Nephron (organoid): ENCODE measurements around the gene SNRPB.

ENCODE experiments used
- H3K27ac Mint-ChIP-seq, 3 experiments: 2 replicates each; pipeline ENCODE4 v1.8.0; 2020; ENCODE audit warnings: mixed read lengths in 3 of 3, mild to moderate bottlenecking in 2 of 3, moderate library complexity in 1 of 3
- H3K27me3 Mint-ChIP-seq: 2 replicates; pipeline ENCODE4 v1.8.0; 2021; ENCODE audit warnings: low read depth, mild to moderate bottlenecking, moderate library complexity, mixed read lengths
- H3K36me3 Mint-ChIP-seq: 2 replicates; pipeline ENCODE4 v1.8.0; 2020; ENCODE audit warnings: low read depth, mixed read lengths
- H3K4me1 Mint-ChIP-seq: 2 replicates; pipeline ENCODE4 v1.8.0; 2020; ENCODE audit warnings: mixed read lengths
- H3K4me3 Mint-ChIP-seq, 3 experiments: 2 replicates each; pipeline ENCODE4 v1.8.0; 2020; ENCODE audit warnings: mild to moderate bottlenecking in 3 of 3, mixed read lengths in 3 of 3, moderate library complexity in 2 of 3
- H3K9me3 Mint-ChIP-seq: 2 replicates; pipeline ENCODE4 v1.8.0; 2020; ENCODE audit warnings: mixed read lengths
- CTCF ChIP-seq, 3 experiments: fragments of 200-600 bp; sonication (generic); IDR thresholded peaks; one replicate each; pipeline ENCODE4 v1.5.0; 2021; ENCODE audit warnings: antibody characterized with exemption in 3 of 3; ENCODE audit not compliant: unreplicated experiment in 3 of 3

Gene SNRPB

GRCh38 chr20:2460752-2461424, 9.7 kb downstream of the SNRPB start:
- Mint-ChIP-seq H3K27ac (no peak overlapping the region), H3K36me3 (peaks cover 73% of the 10 kb centered on the region), H3K27me3 (no peaks in the 10 kb centered on the region), H3K9me3 (no peaks in the 10 kb centered on the region), H3K4me1 (no peaks in the 10 kb centered on the region), H3K4me3 (no peak overlapping the region)
- TF ChIP-seq CTCF (IDR thresholded peaks at IDR 0.05; ENCODE audit: unreplicated experiment in 3 of 3): no peak

GRCh38 chr20:2459981-2460751, 10.4 kb downstream of the SNRPB start:
- Mint-ChIP-seq H3K36me3 (peaks cover 66% of the 10 kb centered on the region), H3K9me3 (no peaks in the 10 kb centered on the region), H3K27me3 (no peaks in the 10 kb centered on the region), H3K4me3 (no peak overlapping the region), H3K4me1 (no peaks in the 10 kb centered on the region), H3K27ac (no peak overlapping the region)
- TF ChIP-seq CTCF (IDR thresholded peaks at IDR 0.05; ENCODE audit: unreplicated experiment in 3 of 3): no peak

- TF ChIP-seq CTCF (IDR thresholded peaks at IDR 0.05; ENCODE audit: unreplicated experiment in 3 of 3): no peak
- Mint-ChIP-seq H3K9me3 (no peaks in the 10 kb centered on the region), H3K27me3 (no peaks in the 10 kb centered on the region), H3K4me1 (no peaks in the 10 kb centered on the region), H3K27ac (no peak overlapping the region), H3K4me3 (no peak overlapping the region), H3K36me3 (peaks cover 55% of the 10 kb centered on the region)
These were observed 11.6 kb downstream of the SNRPB start for GRCh38 chr20:2458919-2459499.

- no peaks in the 10 kb centered on the region for H3K4me1 Mint-ChIP-seq
These were observed 14.7 kb downstream of the SNRPB start for GRCh38 chr20:2455771-2456497.

GRCh38 chr20:2453792-2454191, 16.8 kb downstream of the SNRPB start:
- H3K4me3 Mint-ChIP-seq: no peak overlapping the region
- no peaks in the 10 kb centered on the region for H3K27me3 Mint-ChIP-seq
- peaks cover 3% of the 10 kb centered on the region for H3K36me3 Mint-ChIP-seq
- TF ChIP-seq CTCF (IDR thresholded peaks at IDR 0.05; ENCODE audit: unreplicated experiment in 3 of 3): no peak
- H3K4me1 Mint-ChIP-seq: no peaks in the 10 kb centered on the region
- no peaks in the 10 kb centered on the region for H3K9me3 Mint-ChIP-seq
- H3K27ac Mint-ChIP-seq: no peak overlapping the region

More at GRCh38 chr20:2455771-2456497, 14.7 kb downstream of the SNRPB start:
- H3K4me3 Mint-ChIP-seq: no peak overlapping the region
- H3K9me3 Mint-ChIP-seq: no peaks in the 10 kb centered on the region
- no peak for TF ChIP-seq CTCF (IDR thresholded peaks at IDR 0.05; ENCODE audit: unreplicated experiment in 3 of 3)
- peaks cover 24% of the 10 kb centered on the region for H3K36me3 Mint-ChIP-seq
- H3K27me3 Mint-ChIP-seq: no peaks in the 10 kb centered on the region
- no peak overlapping the region for H3K27ac Mint-ChIP-seq
